NCI-H1105 (cell line): ENCODE data around the gene MAGEA10.
"Not testable (repeated sequence)": the region's sequence is repeated elsewhere in the genome, so short reads cannot be mapped to it uniquely, and the experiment has no call there.

Source experiments
- DNase-seq: peaks from one replicate; lab custom pipeline; 2025; lab: John Stamatoyannopoulos, UW

MAGEA10 gene

GRCh38 chrX:152138388-152138784 is at the start of gene MAGEA10:
Gene MAGEA10, minus strand, starts transcription at chrX:152138577. Its CDS starts 2,957 bp downstream, at chrX:152135620.
- DNase-seq: no peak

DNA sequence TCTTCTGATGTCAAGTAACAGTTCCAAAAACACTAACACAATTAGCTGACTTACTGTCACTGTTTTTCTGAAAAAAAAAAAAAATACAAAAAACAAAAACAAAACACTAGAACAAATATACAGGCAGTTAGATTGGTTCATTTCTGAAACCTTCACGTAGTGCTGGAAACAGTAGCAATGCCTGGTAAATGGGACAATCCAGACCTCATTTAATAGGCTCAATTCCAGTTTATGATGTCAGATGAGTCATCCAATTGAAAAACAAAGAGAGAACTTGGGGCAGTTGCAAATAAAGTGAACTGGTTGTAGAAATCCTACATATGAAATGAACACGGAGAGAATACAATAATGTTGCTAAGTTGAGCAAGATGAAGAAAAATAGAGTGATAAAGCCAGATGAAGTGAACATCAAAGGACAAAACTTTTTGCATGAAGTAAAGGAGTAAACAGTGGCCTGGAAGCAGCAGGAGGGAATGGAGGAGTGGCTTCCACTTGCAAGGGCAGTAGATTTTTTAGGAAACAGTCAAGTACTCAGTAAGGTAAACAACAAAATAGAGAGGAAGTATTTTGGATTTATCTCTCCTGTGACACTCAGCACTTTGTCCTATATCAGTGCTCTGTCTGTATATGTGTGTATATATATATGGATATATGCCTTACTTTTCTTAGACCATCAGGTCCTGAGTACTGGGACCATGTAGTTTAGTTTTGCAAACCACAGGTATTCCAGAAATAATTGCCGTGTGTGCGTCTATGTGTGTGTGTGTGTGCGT is 39.3 kb upstream of the MAGEA10 start:
- DNase-seq: no peak

DNA sequence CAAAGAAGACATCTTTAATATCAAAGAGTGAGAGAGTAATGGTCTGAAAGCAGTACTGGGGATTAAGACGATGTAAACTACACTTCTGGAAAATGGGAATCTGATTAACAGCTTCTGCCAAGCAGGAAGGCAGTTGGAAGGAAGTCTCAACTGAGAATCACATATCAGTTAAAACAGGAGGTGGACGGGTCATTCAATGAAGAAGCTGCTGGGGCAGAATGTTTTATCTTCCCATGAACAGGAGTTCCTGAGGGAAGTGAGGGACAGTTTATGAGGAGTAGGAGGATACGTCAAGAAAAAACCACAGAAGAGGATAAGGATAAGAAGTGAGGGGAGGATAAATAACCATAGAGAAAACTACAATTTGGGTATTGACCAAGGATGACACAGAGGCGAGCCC is 38.7 kb upstream of the MAGEA10 start:
- no peak for DNase-seq

GRCh38 chrX:152175892-152176291 is 37.5 kb upstream of the MAGEA10 start:
- DNase-seq: not testable (repeated sequence)

DNA sequence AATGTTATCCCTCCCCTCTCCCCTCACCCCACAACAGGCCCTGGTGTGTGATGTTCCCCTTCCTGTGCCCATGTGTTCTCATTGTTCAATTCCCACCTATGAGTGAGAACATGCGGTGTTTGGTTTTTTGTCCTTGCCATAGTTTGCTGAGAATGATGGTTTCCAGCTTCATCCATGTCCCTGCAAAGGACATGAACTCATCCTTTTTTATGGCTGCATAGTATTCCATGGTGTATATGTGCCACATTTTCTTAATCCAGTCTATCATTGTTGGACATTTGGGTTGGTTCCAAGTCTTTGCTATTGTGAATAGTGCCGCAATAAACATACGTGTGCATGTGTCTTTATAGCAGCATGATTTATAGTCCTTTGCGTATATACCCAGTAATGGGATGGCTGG is 35.5 kb upstream of the MAGEA10 start:
- DNase-seq: not testable (repeated sequence)

- DNase-seq: no peak
Observed at GRCh38 chrX:152170621-152171020, 32.2 kb upstream of the MAGEA10 start.

- DNase-seq: no peak
Observed at GRCh38 chrX:152165033-152165743, 26.8 kb upstream of the MAGEA10 start.

- DNase-seq: no peak
Observed at GRCh38 chrX:152157042-152157441, 18.7 kb upstream of the MAGEA10 start.

DNA sequence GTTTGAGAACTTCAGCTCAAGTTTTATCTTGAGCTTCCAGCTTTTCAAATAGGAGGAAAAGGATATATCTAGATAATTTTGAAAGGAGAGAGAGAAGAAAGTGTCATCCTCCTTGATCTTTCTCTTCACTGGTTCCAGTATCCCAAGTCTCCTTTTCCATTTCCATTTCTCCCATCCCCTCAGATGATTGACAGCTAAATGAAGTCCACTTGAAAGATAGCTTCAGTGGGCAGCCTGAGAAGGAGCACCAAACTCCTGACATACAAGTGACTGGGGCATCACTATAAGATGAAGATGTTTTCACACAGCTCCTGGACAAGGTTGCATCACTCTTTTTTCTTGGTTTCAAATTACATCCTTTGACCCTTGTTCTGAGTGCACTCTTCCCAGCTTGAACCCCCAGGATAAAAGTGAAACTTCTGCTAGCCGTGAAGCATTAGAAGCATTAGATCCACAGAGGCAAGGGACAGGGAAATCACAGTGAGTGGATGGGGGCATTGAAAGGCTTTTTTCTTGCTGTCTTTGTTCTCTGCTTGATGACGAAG is 17.5 kb upstream of the MAGEA10 start:
- DNase-seq: no peak

DNA sequence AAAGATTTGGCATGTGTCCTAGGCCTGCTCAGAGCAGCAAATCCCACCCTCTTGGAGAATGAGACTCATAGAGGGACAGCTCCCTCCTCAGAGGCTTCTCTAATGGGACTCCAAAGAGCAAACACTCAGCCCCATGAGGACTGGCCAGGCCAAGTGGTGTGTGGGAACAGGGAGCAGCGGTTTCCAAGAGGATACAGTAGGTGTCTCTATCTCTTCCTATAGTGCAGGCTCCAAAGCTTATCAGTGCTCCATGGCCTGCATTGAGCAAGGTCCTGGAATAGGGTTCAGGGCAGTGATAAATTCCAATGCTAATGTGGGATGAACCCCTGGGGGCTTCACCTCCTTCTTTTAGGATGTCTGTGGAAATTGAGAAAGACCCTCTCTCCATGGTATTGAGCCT is 15.7 kb upstream of the MAGEA10 start:
- DNase-seq: no peak

GRCh38 chrX:152151256-152151655 is 12.9 kb upstream of the MAGEA10 start:
- DNase-seq: no peak

GRCh38 chrX:152149648-152150047 is 11.3 kb upstream of the MAGEA10 start:
- no peak for DNase-seq

DNA sequence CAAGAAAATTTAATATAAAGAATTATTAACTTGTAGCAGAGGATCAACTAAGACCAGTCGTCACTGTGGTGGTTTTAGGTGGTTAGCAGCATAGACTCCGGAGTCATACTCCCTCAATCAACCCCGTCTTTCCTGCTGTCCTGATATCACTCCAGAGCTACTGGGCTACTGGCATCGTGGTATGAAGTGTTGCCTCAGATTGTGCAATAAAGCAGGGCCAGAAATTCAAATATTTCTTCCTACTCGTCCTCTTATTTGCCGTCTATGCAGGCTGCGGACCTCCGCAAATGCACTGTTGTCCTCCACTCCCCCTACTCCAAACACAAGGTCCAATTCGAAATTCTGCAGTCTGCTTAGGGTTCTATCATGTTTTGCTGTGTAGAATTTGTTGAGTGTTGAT is 1.2 kb upstream of the MAGEA10 start:
- DNase-seq: no peak

- DNase-seq: no peak
Observed at GRCh38 chrX:152137771-152138387, 498 bp downstream of the MAGEA10 start.

DNA sequence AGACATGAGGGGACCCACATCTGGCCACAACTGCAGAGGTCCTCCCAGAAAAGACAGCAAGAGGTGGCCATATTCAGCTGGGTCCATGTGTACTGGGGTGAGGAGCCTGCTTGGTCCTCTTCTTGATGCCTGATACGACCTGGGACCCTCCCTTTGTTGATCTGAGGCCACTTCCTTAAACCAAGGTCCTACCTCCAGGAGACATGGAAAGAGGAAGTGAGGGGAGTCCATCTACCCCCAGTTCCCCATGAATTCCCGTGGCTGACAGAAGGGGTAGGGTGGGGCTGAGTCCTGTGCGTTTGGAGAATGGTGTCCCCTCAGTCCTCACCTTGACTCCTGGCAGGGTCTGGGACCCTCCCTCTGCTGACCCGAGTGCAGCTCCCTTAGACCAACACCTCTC is 2.1 kb downstream of the MAGEA10 start:
- DNase-seq: no peak

GRCh38 chrX:152131525-152131924 is 6.9 kb downstream of the MAGEA10 start:
- DNase-seq: no peak

- not testable (repeated sequence) for DNase-seq
Observed at GRCh38 chrX:152129069-152129844, 9.1 kb downstream of the MAGEA10 start.

- DNase-seq: no peak
Observed at GRCh38 chrX:152117305-152117704, 21.1 kb downstream of the MAGEA10 start.

GRCh38 chrX:152108527-152108926 is 29.9 kb downstream of the MAGEA10 start:
- DNase-seq: no peak

GRCh38 chrX:152103866-152104265 is 34.5 kb downstream of the MAGEA10 start:
- DNase-seq: no peak

- DNase-seq: no peak
Observed at GRCh38 chrX:152086141-152086540, 52.2 kb downstream of the MAGEA10 start.
